GM06990 (cell line): ENCODE measurements around the gene PRRC2A.
"Not testable (repeated sequence)": the region's sequence is repeated elsewhere in the genome, so short reads cannot be mapped to it uniquely, and the experiment has no call there.

Experiments used
- DNase-seq: peaks from one replicate; pipeline ENCODE4 v3.0.0-alpha.2; 2011; ENCODE audit not compliant: insufficient read length; ENCODE audit errors: extremely low read depth
- H3K27me3 ChIP-seq: replicated peaks from 2 replicates; pipeline ENCODE4 v1.6.0; 2011; ENCODE audit warnings: low read length; ENCODE audit not compliant: control insufficient read depth, insufficient read depth
- H3K36me3 ChIP-seq: 2 replicates; pipeline ENCODE4 v1.5.1; 2011; ENCODE audit warnings: low read length; ENCODE audit not compliant: control insufficient read depth, insufficient read depth
- H3K4me3 ChIP-seq: replicated peaks from 2 replicates; pipeline ENCODE4 v1.5.1; 2011; ENCODE audit warnings: low read depth, mild to moderate bottlenecking, control low read depth, low read length
- CTCF ChIP-seq: IDR thresholded peaks from 2 replicates; pipeline ENCODE4 v1.5.1; 2011; ENCODE audit warnings: low read length, control low read depth, mild to moderate bottlenecking, inconsistent platforms; ENCODE audit not compliant: insufficient read depth, poor library complexity, severe bottlenecking

The PRRC2A gene

DNA sequence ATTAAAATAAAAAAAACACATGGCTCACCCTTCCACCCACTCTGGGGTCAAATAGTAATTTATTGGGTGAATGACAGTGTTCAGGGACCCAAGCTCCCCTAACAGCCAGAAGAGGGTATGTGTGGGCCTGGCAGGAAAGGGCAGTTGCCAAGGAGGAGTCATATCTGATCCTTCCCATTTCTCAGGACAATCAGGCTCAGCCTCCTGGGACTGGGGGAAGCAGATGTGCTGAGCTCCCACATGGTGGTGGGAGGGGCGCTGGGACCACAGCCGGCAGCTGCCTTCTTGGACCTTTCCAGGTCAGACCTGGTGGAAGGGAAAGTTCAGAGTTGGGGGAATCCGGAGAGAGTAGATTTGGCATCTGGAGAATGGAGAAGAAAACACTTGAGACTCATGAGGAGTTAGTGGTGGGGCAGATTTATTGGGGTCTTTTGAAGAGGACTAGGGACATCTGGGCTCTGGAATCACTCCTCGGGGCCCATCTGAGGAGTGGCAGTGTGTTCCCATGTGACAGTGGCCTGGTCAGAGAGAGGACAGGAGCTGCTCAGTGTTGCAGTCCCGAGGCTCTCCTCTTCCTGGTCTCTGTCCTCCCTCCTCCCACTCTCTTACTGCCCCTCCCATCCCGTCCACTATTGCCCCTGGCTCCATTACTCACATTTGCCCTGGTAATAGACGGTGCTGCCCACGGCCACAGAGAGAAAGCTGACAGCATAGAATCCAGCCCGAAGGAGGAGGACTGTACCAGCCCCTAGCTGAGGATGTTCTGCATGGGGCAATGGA is 31.5 kb upstream of the PRRC2A start:
- H3K4me3 ChIP-seq = no peak overlapping the region
- no peaks in the 10 kb centered on the region for H3K27me3 ChIP-seq
- TF ChIP-seq CTCF = no peak
- no peak for DNase-seq
- no peaks in the 10 kb centered on the region for H3K36me3 ChIP-seq

DNA sequence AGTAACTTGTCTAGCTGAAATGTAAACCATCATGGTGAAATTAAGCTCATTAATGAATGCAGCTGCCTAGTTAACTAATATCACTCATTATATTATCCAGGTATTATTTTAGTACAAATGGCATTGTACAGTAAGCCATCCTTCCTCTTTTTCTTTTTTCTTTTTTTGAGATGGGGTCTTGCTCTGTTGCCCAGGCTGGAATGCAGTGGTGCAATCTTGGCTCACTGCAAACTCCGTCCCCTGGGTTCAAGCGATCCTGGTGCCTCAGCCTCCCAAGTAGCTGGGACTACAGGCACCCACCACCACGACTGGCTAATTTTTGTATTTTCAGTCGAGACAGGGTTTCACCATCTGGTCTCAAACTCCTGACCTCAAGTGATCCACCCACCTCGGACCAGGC is 29.8 kb upstream of the PRRC2A start:
- H3K36me3 ChIP-seq, H3K27me3 ChIP-seq, H3K4me3 ChIP-seq, DNase-seq: not testable (repeated sequence)

GRCh38 chr6:31592396-31592771 is 28.1 kb upstream of the PRRC2A start:
- DNase-seq = no peak
- no peaks in the 10 kb centered on the region for H3K27me3 ChIP-seq
- TF ChIP-seq CTCF = no peak
- H3K4me3 ChIP-seq = no peak overlapping the region
- H3K36me3 ChIP-seq = no peaks in the 10 kb centered on the region

GRCh38 chr6:31597006-31597405 is 23.5 kb upstream of the PRRC2A start:
- no peak for DNase-seq

GRCh38 chr6:31607317-31607716 is 13.2 kb upstream of the PRRC2A start:
- DNase-seq = no peak
- Histone ChIP-seq H3K36me3 (no peaks in the 10 kb centered on the region), H3K27me3 (no peaks in the 10 kb centered on the region), H3K4me3 (no peak overlapping the region)
- no peak for TF ChIP-seq CTCF

More at GRCh38 chr6:31597006-31597405, 23.5 kb upstream of the PRRC2A start:
- Histone ChIP-seq H3K4me3 (no peak overlapping the region), H3K36me3 (no peaks in the 10 kb centered on the region), H3K27me3 (no peaks in the 10 kb centered on the region)
- TF ChIP-seq CTCF = peak; percentile 46

GRCh38 chr6:31609519-31610406 is 10.8 kb upstream of the PRRC2A start:
- no peaks in the 10 kb centered on the region for H3K27me3 ChIP-seq
- H3K4me3 ChIP-seq = no peak overlapping the region
- no peak for DNase-seq
- no peaks in the 10 kb centered on the region for H3K36me3 ChIP-seq
- TF ChIP-seq CTCF = no peak
